Esophagus muscularis mucosa (tissue), 3 donors: ENCODE measurements around the gene DCTN3.

ENCODE experiments used
- CTCF ChIP-seq, 3 experiments: fragments of 200-600 bp in 2 of 3; fragments of 450-650 bp in 1 of 3; sonication (generic) in 2 of 3; IDR thresholded peaks; one replicate each; pipeline ENCODE4 v1.5.1; 2017 to 2019; ENCODE audit warnings: antibody characterized with exemption in 3 of 3, mild to moderate bottlenecking in 2 of 3, moderate library complexity in 1 of 3
- POLR2A ChIP-seq: fragments of 450-650 bp; IDR thresholded peaks from one replicate; pipeline ENCODE4 v1.6.1; 2017; ENCODE audit warnings: antibody characterized with exemption, moderate library complexity, mild to moderate bottlenecking, low read depth

- no peak for TF ChIP-seq CTCF (IDR thresholded peaks at IDR 0.05)
- no peak for TF ChIP-seq POLR2A
These were observed 44.3 kb downstream of the DCTN3 start for GRCh38 chr9:34575862-34576596.
